RWPE1 (cell line): ENCODE data around the gene TRAPPC12.

Experiments used
- CTCF ChIA-PET: fragments of 350-600 bp; sonication (Branson Sonifier 250); formaldehyde crosslinking; extraction: SDS; loops from one replicate; lab custom pipeline; 2021; lab: Yijun Ruan, JAX
- POLR2A ChIA-PET: fragments of 400-600 bp; formaldehyde crosslinking; extraction: SDS; loops from one replicate; lab custom pipeline; 2020; ENCODE audit warnings: antibody characterized with exemption; ENCODE audit not compliant: low non-redundant PET; lab: Yijun Ruan, JAX
- DNase-seq: peaks from one replicate; pipeline ENCODE4 v3.0.0; 2012; ENCODE audit warnings: low spot score
- H3K27ac ChIP-seq: fragments of 450-650 bp; 2 replicates; pipeline ENCODE4 v1.5.1; 2017
- CTCF ChIP-seq: fragments of 450-650 bp; conservative IDR thresholded peaks from 2 replicates; pipeline ENCODE4 v1.5.1; 2017; ENCODE audit warnings: low read depth, mild to moderate bottlenecking

The TRAPPC12 gene

GRCh38 chr2:3390041-3390440 is 10.5 kb downstream of the TRAPPC12 start:
- no peak for DNase-seq
- no peak for TF ChIP-seq CTCF
- no peak overlapping the region for H3K27ac ChIP-seq
- ChIA-PET CTCF (no interaction called here), POLR2A (no interaction called here)

DNA sequence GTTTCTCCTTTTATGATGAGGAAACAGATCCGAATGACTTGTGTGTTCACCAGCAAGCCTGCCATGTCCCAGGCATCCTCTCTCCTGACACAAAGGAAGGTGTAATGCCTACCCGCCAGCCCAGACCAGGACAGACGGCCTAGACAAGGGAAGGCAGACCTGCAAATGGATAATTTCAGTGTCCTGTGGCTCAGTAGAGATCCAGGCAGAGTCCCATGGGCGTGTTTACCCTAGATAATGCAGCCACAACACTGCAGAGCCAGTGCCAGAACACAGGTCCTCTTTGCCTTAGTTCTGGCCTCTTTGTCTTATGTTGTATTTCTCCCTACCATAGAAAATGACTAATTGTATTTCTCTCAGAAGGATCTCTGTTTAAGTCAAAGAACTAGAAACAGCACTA is 12.7 kb downstream of the TRAPPC12 start:
- no peak for TF ChIP-seq CTCF
- POLR2A ChIA-PET, result no interaction called here
- no peak for DNase-seq
- CTCF ChIA-PET, result no interaction called here
- H3K27ac ChIP-seq, result no peak overlapping the region

GRCh38 chr2:3396920-3397559 is 17.5 kb downstream of the TRAPPC12 start:
- POLR2A ChIA-PET, result no interaction called here
- no peak for TF ChIP-seq CTCF
- H3K27ac ChIP-seq, result no peak overlapping the region
- no peak for DNase-seq
- CTCF ChIA-PET, result interaction anchor here (0.5 to 1.2 kb wide), 4 partner anchors 17 to 1516 kb away, joined by 3 to 5 read pairs (median 4); no protein-coding TSS in a partner anchor

GRCh38 chr2:3398857-3399256 is 19.4 kb downstream of the TRAPPC12 start:
- ChIA-PET POLR2A (no interaction called here), CTCF (no interaction called here)
- H3K27ac ChIP-seq, result no peak overlapping the region
- no peak for DNase-seq
- no peak for TF ChIP-seq CTCF

DNA sequence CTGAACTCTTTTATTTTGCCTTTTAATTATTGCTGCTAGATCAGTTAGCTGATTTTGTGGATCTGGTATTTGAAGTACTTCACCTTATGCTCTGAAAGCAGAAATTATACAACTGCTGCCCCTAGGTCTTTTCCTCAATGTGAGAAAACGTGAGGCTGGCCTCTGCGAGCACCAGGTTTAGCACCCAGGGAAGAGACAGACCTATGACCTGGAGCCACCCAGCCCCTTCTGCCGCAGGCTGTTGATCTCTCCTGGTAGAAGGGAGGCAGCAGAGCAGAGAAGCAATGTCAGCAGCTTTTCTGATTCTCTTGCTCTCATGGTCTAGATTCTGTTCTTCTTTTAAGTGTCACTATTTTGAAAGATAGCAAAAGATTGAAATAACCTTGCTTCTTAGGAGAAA is 19.9 kb downstream of the TRAPPC12 start:
- CTCF ChIA-PET, result no interaction called here
- POLR2A ChIA-PET, result no interaction called here
- no peak for DNase-seq
- no peak overlapping the region for H3K27ac ChIP-seq
- no peak for TF ChIP-seq CTCF

GRCh38 chr2:3399829-3400228 is 20.3 kb downstream of the TRAPPC12 start:
- ChIA-PET CTCF (no interaction called here), POLR2A (no interaction called here)
- H3K27ac ChIP-seq, result no peak overlapping the region
- TF ChIP-seq CTCF, result no peak
- DNase-seq, result no peak
